MCF 10A (cell line): Measurements from ENCODE around the gene DTX1. TPM values are rescaled to one million over a fixed set of nuclear protein-coding genes. Genes with fewer than 3 reads are reported as not detected.

Experiments used
- BruUV-seq: library from RNA; stranded (reverse); fragments of 400-500 nt; replicated peaks from 2 replicates; lab custom pipeline; 2021; lab: Mats Ljungman, UMichigan
- CTCF ChIA-PET: fragments of 300-600 bp; sonication (Branson Sonifier 250); formaldehyde crosslinking; extraction: SDS; loops from one replicate; lab custom pipeline; 2021; ENCODE audit warnings: antibody characterized with exemption, inconsistent platforms; lab: Yijun Ruan, JAX
- POLR2A ChIA-PET: fragments of 300-600, 350-650 bp; sonication (Branson Sonifier 250); formaldehyde crosslinking; extraction: SDS; loops from one replicate; lab custom pipeline; 2020; ENCODE audit warnings: antibody characterized with exemption, inconsistent platforms; lab: Yijun Ruan, JAX
- DNase-seq: peaks from one replicate; pipeline ENCODE4 v3.0.0-alpha.2; 2018; ENCODE audit not compliant: unreplicated experiment
- H3K27ac Mint-ChIP-seq: one replicate; pipeline ENCODE4 v1.8.0; 2022; ENCODE audit warnings: mild to moderate bottlenecking, low read depth, mixed read lengths; ENCODE audit not compliant: unreplicated experiment
- H3K27me3 Mint-ChIP-seq: one replicate; pipeline ENCODE4 v1.8.0; 2022; ENCODE audit warnings: mixed read lengths; ENCODE audit not compliant: insufficient read depth, unreplicated experiment
- H3K36me3 Mint-ChIP-seq: one replicate; pipeline ENCODE4 v1.8.0; 2022; ENCODE audit warnings: mild to moderate bottlenecking, moderate library complexity, mixed read lengths; ENCODE audit not compliant: insufficient read depth, unreplicated experiment
- H3K4me1 Mint-ChIP-seq: one replicate; pipeline ENCODE4 v1.8.0; 2022; ENCODE audit warnings: mixed read lengths; ENCODE audit not compliant: insufficient read depth, unreplicated experiment
- H3K4me3 Mint-ChIP-seq: one replicate; pipeline ENCODE4 v1.8.0; 2022; ENCODE audit warnings: mild to moderate bottlenecking, moderate library complexity, mixed read lengths; ENCODE audit not compliant: unreplicated experiment
- H3K9me3 Mint-ChIP-seq: one replicate; pipeline ENCODE4 v1.8.0; 2022; ENCODE audit warnings: mixed read lengths; ENCODE audit not compliant: unreplicated experiment
- intact Hi-C: fragments of 100-400 bp; cut with micrococcal nuclease; formaldehyde crosslinking; loops from 2 replicates; pipeline ENCODE4 v1.14.1; 2022
- total RNA-seq: library from RNA; stranded (reverse); gene quantifications from 2 replicates; pipeline ENCODE4 v1.2.3, GENCODE V29; 2022
- TF ChIP-seq, protein P1 (sequence below): fragments of 200-600 bp; IDR thresholded peaks from one replicate; pipeline ENCODE4 v1.8.0; 2022; ENCODE audit warnings: antibody characterized with exemption, mild to moderate bottlenecking; ENCODE audit not compliant: unreplicated experiment

The DTX1 gene
- total RNA-seq, 1 experiment from 2014 or later: not detected

DNA sequence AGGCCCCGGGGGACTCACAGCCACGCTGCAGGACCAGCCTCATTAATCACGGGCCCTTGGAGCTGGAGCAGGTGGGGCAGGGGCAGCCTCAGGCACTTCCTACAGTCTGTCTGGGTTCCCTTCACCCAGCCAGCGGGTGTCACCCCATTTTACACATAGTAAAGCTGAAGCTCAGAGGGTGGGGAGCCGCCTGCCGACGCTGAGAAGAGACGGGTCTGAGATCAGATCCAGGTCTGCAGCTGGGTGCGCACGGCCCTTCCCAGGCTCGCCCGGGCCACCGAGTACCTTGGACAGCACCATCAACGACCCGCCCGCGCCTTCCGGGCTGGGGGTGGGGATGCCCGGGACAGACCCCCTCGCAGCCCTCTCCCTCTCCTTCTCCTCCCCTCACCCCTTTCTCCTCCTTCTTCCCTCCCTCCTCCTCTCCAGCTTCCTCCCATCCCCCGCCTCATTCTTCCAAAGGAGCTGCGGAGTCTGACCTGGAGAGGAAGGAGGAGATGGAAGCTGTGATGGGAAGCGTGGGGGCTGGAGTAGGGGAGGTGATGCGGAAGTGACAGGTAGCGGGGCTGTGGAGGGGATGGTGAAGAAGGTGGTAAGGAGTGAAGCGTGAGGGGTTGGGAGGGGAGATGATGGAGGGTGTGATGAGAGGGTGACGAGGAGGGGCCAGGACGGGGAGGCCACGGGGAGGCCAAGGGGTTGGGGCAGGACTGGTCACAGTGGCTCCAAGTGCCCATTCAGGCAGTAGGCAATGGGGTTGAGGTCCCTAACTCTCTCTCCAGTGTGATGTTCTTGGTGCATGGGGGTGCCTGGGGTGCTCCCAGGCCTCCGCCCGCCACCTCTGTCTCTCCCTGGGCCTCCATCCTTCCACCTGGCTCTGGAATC is 8.8 kb downstream of the DTX1 start:
- H3K27ac Mint-ChIP-seq: no peak overlapping the region
- BruUV-seq: no TSS peak
- no peak for DNase-seq
- intact Hi-C loops: no loop called here
- H3K4me3 Mint-ChIP-seq: no peak overlapping the region
- H3K9me3 Mint-ChIP-seq: no peaks in the 10 kb centered on the region
- CTCF ChIA-PET: interaction anchor here (1.2 to 4.4 kb wide), 2 partner anchors 17 to 109 kb away, joined by 4 to 21 read pairs; no protein-coding TSS in a partner anchor
- no peaks in the 10 kb centered on the region for H3K4me1 Mint-ChIP-seq
- POLR2A ChIA-PET: no interaction called here
- H3K27me3 Mint-ChIP-seq: peaks cover 13% of the 10 kb centered on the region
- TF ChIP-seq, protein P1, sequence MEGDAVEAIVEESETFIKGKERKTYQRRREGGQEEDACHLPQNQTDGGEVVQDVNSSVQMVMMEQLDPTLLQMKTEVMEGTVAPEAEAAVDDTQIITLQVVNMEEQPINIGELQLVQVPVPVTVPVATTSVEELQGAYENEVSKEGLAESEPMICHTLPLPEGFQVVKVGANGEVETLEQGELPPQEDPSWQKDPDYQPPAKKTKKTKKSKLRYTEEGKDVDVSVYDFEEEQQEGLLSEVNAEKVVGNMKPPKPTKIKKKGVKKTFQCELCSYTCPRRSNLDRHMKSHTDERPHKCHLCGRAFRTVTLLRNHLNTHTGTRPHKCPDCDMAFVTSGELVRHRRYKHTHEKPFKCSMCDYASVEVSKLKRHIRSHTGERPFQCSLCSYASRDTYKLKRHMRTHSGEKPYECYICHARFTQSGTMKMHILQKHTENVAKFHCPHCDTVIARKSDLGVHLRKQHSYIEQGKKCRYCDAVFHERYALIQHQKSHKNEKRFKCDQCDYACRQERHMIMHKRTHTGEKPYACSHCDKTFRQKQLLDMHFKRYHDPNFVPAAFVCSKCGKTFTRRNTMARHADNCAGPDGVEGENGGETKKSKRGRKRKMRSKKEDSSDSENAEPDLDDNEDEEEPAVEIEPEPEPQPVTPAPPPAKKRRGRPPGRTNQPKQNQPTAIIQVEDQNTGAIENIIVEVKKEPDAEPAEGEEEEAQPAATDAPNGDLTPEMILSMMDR: no peak
- H3K36me3 Mint-ChIP-seq: no peaks in the 10 kb centered on the region

DNA sequence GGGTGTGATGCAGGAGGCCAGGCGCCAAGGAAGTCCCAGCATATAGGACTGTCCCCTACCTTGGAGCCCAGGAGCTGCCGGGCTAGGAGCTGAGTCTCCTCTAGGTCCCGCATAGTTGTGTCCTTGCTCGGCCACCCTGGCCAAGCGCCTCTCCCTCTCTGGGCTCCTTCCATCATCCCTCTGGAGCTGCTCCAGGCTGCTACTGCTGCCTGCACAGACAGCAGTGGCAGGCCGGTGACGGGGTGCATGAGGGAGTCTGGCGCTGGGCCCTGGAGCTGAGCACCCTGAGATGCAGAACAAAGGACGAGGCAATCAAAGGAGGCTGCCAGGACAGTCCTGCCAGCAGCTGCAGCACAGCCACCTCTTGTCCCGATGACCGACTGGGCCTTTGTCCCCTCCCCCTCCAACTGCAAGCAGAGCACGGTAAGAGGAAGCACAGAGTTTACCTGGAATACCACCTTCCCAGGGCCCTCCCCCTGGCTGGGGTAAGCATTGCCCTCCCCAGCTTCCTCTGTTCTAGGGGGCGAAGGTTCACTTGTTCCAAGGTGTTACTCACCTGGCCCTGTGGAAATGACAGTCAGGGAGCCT is 10.4 kb downstream of the DTX1 start:
- ChIA-PET CTCF (interaction anchor here (3.4 kb wide), 1 partner anchor 18 kb away, joined by 13 read pairs; no protein-coding TSS in a partner anchor), POLR2A (no interaction called here)
- Mint-ChIP-seq H3K4me1 (peaks cover under 1% of the 10 kb centered on the region), H3K4me3 (no peak overlapping the region), H3K27me3 (peaks cover 13% of the 10 kb centered on the region), H3K36me3 (no peaks in the 10 kb centered on the region), H3K9me3 (no peaks in the 10 kb centered on the region), H3K27ac (no peak overlapping the region)
- TF ChIP-seq, protein P1: no peak
- intact Hi-C loops: no loop called here
- no TSS peak for BruUV-seq
- no peak for DNase-seq

DNA sequence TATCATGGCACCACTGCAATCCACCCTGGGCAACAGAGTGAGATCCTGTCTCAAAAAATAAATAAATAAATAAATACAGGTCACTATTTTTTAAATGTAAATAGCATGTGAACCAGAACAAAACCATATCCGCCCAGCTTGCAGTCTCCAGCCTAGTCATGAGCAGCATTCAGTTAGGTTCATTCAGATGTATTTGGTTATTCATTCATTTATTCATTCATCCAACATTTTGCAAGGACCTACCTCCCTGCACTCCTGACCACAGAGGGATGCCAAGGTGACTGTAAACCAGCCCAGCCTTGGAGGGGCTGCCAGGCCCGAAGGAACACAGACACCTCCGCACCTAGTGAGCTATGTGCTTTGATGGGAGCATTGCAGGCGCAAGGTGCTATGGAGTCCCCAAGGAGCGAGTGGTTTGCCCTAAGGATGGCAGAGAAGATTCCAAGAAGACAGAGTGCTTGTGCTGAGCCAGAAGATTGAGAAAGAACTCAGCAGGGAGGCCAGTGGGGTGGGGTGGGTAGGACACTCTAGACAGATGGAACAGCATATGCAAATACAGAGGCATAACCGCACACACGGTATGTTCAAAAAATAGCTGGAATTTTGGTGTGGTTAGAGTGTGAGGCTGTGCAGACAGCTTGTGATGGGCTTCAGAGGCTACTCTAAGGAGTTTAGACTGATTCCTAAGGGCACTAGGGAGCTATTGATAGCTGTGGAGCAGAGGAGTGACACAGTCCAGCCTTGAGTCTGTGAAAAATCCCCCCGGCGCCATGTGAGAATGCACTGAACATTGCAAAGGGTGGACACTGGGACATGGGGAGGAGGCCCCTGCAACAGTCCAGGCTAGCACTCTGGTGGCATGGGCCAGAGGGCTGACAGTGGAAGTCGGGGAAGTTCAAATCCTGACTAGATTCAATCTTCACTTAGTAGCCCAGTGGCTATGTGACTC is 11.7 kb downstream of the DTX1 start:
- peaks cover 13% of the 10 kb centered on the region for H3K27me3 Mint-ChIP-seq
- H3K4me3 Mint-ChIP-seq: no peak overlapping the region
- H3K9me3 Mint-ChIP-seq: no peaks in the 10 kb centered on the region
- TF ChIP-seq, protein P1: no peak
- ChIA-PET CTCF (interaction anchor here (0.6 to 3.4 kb wide), 2 partner anchors 19 to 108 kb away, joined by 3 to 13 read pairs; no protein-coding TSS in a partner anchor), POLR2A (interaction anchor here (0.6 kb wide), 1 partner anchor 116 kb away, joined by 4 read pairs; no protein-coding TSS in a partner anchor)
- H3K27ac Mint-ChIP-seq: no peak overlapping the region
- intact Hi-C loops: no loop called here
- H3K4me1 Mint-ChIP-seq: peaks cover 6% of the 10 kb centered on the region
- no peaks in the 10 kb centered on the region for H3K36me3 Mint-ChIP-seq
- DNase-seq: no peak
- BruUV-seq: no TSS peak
